ENCODE measurements around the gene PPARD.

Gene PPARD

GRCh38 chr6:35358086-35358485 is 15.7 kb downstream of the PPARD start:
- DNase-seq = no peak

DNA sequence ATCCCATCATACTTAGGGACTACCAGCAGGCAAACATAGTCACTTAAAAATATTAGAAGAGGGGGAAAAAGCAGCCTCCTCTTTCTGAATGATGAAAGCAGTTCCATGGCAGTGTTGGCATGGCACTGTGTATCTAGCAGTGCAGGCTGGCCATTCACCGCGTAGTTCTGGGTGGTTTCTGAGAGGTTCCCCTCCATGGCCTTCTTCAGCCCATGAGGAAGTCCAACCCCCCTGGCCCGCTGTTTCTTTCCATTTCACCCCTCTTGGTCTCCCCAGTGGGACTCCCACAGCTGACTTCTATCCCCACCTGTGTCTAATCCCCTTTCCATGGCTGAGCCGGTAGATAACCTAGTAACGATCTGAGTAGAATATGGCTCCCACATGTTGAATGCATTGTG is 17.0 kb downstream of the PPARD start:
- no peak for DNase-seq

GRCh38 chr6:35359744-35360348 is 17.5 kb downstream of the PPARD start:
- DNase-seq = no peak

- DNase-seq = no peak
These were observed 18.2 kb downstream of the PPARD start for GRCh38 chr6:35360349-35361138.

DNA sequence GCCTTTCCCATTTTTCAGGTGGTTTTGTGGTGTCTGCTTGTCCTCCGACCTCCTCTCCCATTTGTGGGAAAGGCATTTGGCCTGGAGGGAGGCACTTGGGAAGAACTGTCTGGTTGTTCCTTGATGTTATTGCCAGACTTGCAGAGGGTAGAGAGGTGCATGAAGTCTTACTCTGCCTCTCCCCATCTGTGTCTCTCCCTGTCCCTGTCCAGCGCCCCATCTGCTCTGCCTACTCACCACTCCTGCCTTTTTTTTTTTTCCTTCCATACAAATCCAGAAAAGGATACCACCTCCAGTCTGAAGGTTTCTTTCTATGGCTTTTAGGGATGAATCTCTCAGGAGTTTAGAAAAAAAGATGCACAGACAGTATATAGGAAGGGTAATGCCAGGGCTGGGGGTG is 19.8 kb downstream of the PPARD start:
- DNase-seq = no peak

DNA sequence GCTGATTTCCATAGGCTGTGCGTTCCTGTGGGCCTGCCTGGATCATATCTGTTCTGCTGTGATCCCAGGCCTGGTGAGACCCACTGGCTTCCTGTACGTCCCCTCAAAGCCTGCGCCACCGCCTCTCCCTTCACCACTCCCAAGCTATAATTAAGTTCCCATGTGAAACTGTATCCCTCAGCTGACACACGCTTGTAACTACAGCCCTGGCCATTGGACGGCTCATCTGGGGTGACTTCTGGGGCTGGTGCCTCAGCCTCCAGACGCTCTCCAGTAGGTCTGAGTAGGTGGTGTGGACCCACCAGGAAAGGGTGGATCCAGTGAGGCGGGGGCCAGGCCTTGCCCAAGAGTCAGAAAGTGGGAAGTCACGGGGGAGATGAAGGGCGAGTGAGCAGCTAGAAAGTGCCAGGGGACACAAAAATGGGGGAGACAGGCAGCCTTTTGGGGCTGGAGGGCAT is 21.0 kb downstream of the PPARD start:
- DNase-seq = no peak

GRCh38 chr6:35365594-35366203 is 23.3 kb downstream of the PPARD start:
- DNase-seq = peak; percentile 24

GRCh38 chr6:35366204-35366596 is 23.8 kb downstream of the PPARD start:
- no peak for DNase-seq

DNA sequence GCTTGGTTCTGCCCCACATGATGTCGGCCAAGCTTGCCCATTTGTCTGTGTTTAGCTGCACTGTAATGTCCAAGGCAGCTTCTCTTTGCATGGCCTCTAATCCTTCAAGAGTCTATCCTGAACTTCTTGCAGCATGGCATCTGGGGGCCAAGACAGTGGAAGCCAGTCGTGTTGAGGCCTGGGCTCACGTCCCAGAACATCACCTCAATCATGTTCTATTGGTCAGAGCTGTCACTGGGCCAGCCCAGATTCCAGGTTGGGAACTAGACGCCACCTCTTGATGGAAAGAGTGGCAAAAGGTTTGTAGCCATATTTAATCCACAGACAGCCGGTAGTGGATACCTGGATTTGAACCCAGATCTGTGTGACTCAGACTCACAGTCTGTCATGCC is 25.3 kb downstream of the PPARD start:
- no peak for DNase-seq

GRCh38 chr6:35368038-35368887 is 25.9 kb downstream of the PPARD start:
- peak; percentile 54 for DNase-seq

GRCh38 chr6:35370124-35370741 is 27.9 kb downstream of the PPARD start:
- DNase-seq = peak; percentile 97

DNA sequence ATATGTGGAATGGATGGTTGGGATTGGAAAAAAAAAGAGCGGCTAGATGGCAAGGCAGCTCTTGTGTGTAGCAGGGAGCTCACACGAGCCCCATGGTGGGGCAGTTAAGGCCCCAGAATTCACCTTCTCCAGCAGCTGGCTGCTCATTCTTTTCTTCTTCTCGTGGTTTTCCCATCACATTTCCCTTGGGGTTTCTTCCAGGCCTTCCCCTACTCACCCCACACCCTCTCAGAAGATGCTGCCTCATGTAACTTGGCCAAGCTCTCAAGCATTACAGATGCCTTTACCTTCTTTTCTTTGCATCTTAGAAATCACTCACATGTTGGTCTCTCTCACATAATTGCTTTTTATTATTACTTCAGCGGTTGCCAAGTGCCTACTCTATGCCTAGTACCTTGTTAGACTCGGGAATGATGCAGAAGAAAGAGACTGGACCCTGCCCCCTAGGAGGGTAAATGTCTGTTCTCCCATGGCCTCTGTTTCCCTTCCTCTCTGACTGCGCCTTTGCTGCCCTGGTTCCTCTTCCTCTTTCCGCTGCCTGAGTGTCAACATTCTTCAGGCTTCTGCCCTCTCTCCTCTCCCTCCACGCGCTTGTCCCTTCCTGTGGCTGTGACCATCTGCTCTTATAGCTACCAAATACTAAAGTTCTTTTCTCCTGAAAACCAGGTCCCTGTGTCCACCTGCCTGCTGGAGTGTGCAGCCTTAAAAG is 28.6 kb downstream of the PPARD start:
- DNase-seq = no peak

GRCh38 chr6:35371494-35372262 is 29.3 kb downstream of the PPARD start:
- no peak for DNase-seq

GRCh38 chr6:35372633-35373032 is 30.3 kb downstream of the PPARD start:
- no peak for DNase-seq

- no peak for DNase-seq
These were observed 33.9 kb downstream of the PPARD start for GRCh38 chr6:35376281-35376680.

DNA sequence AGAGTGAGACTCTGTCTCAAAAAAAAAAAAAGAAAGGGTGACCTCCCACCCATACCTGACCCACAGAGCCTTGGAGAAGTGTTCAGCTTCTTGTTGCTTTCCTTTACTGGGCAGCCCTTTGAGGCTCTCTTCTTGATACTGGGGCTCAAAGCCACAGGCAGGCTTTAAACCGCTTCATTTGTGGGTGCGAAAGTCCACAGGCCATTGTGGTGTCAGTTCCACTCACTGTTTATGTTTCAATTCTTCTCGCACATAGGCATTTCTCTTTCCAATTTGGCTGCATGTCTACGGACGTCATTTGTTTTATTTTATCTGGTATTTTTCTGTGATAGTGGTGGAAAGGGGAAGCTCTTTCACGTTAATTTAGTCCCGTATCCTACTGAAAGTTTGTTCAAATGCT is 34.6 kb downstream of the PPARD start:
- DNase-seq = peak; percentile 20

GRCh38 chr6:35378261-35378660 is 35.9 kb downstream of the PPARD start:
- DNase-seq = no peak

DNA sequence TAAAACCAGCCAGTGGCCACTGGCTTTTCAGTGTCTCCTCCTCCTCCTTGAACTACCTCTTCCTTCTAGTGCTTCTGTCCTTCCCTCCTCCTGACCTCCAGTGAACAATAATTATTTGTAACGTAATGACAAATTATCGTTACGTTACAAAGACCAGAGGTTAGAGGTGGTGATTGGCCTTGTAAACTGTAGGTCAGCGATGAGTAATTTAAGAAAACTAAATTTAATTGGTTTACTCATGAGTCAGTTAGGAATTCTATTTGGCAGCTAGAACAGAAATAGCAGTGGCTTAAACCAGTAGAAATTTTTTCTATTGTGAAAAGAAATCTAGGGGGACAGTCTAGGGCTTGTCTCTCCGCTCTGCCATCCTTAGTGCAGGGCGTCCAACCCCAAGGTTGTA is 38.8 kb downstream of the PPARD start:
- DNase-seq = peak; percentile 84

- DNase-seq = no peak
These were observed 39.7 kb downstream of the PPARD start for GRCh38 chr6:35382015-35382414.

GRCh38 chr6:35385457-35386202 is 43.3 kb downstream of the PPARD start:
- DNase-seq = peak; percentile 37

DNA sequence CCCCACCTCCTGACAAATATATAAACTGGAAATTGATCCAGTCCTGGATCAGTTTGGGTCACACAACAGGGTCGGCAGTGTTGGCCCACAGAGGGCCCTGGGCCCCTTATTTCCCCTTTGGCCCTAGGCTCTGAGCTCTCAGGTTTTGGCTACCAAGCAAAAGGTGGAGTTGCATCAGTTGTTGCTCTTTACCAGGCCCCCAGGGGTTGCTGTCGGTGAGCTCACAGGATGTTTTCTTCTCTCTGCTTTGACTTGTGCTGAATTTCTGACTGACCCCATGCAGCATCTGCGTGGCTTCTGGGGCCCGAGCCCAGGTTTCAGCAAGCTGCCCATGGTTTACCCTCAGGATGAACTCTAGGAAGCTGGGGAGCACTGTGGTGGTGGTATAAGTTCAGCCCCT is 44.6 kb downstream of the PPARD start:
- no peak for DNase-seq

All from HCEC 1CT (cell line).